Neutrophil (primary cell): ENCODE measurements around the gene NOS2.
"Not testable (repeated sequence)": the region's sequence is repeated elsewhere in the genome, so short reads cannot be mapped to it uniquely, and the experiment has no call there.

Experiments used
- H3K27ac ChIP-seq: fragments of 200-600 bp; sonication (generic); 2 replicates; pipeline ENCODE4 v1.5.1; 2016; ENCODE audit warnings: mild to moderate bottlenecking, moderate library complexity
- H3K27me3 ChIP-seq: fragments of 200-600 bp; sonication (generic); 2 replicates; pipeline ENCODE4 v1.6.0; 2016; ENCODE audit warnings: mild to moderate bottlenecking
- H3K36me3 ChIP-seq: fragments of 200-600 bp; sonication (generic); 2 replicates; pipeline ENCODE4 v1.5.1; 2017
- H3K4me1 ChIP-seq, 2 experiments: fragments of 200-600 bp in 1 of 2; sonication (generic) in 1 of 2; 1 replicate in 1 of 2; 2 replicates in 1 of 2; pipeline versions ENCODE4 v1.5.1 to v1.6.1; 2013 to 2016; ENCODE audit warnings: low read depth in 1 of 2, low read length in 1 of 2, mild to moderate bottlenecking in 1 of 2, moderate library complexity in 1 of 2; ENCODE audit not compliant: control insufficient read depth in 1 of 2, insufficient read depth in 1 of 2
- H3K4me3 ChIP-seq, 2 experiments: fragments of 200-600 bp in 1 of 2; sonication (generic) in 1 of 2; 1 replicate in 1 of 2; 2 replicates in 1 of 2; pipeline ENCODE4 v1.5.1; 2013 to 2016; ENCODE audit warnings: low read depth in 1 of 2, low read length in 1 of 2, mild to moderate bottlenecking in 1 of 2, moderate library complexity in 1 of 2
- H3K9me3 ChIP-seq: fragments of 200-600 bp; sonication (generic); 2 replicates; pipeline ENCODE4 v1.5.1; 2016
- CTCF ChIP-seq: fragments of 200-600 bp; sonication (generic); IDR thresholded peaks from 2 replicates; pipeline ENCODE4 v1.5.1; 2016; ENCODE audit warnings: antibody characterized with exemption

Gene NOS2

GRCh38 chr17:27756467-27757371 lies 43.6 kb downstream of the NOS2 start:
- no peaks in the 10 kb centered on the region for H3K27me3 ChIP-seq
- H3K27ac ChIP-seq = no peak overlapping the region

GRCh38 chr17:27755706-27756466 lies 44.4 kb downstream of the NOS2 start:
- Histone ChIP-seq H3K27me3 (no peaks in the 10 kb centered on the region), H3K4me3 (no peak overlapping the region), H3K27ac (no peak overlapping the region), H3K36me3 (no peaks in the 10 kb centered on the region), H3K4me1 (no peaks in the 10 kb centered on the region), H3K9me3 (no peaks in the 10 kb centered on the region)
- no peak for TF ChIP-seq CTCF

More at GRCh38 chr17:27756467-27757371, 43.6 kb downstream of the NOS2 start:
- H3K4me1 ChIP-seq = no peaks in the 10 kb centered on the region
- H3K36me3 ChIP-seq = no peaks in the 10 kb centered on the region
- TF ChIP-seq CTCF = peak; percentile 77
- no peaks in the 10 kb centered on the region for H3K9me3 ChIP-seq
- H3K4me3 ChIP-seq = no peak overlapping the region

GRCh38 chr17:27754549-27754948 lies 45.8 kb downstream of the NOS2 start:
- Histone ChIP-seq H3K36me3 (no peaks in the 10 kb centered on the region), H3K4me3 (no peak overlapping the region), H3K27me3 (no peaks in the 10 kb centered on the region), H3K27ac (no peak overlapping the region), H3K4me1 (no peaks in the 10 kb centered on the region), H3K9me3 (no peaks in the 10 kb centered on the region)
- no peak for TF ChIP-seq CTCF

GRCh38 chr17:27753726-27754125 lies 46.6 kb downstream of the NOS2 start:
- not testable (repeated sequence) for H3K27me3 ChIP-seq, H3K9me3 ChIP-seq, H3K4me1 ChIP-seq, H3K27ac ChIP-seq, H3K36me3 ChIP-seq, H3K4me3 ChIP-seq

- H3K27ac ChIP-seq, H3K4me1 ChIP-seq, H3K9me3 ChIP-seq, H3K27me3 ChIP-seq, H3K36me3 ChIP-seq, H3K4me3 ChIP-seq: not testable (repeated sequence)
These were observed 47.3 kb downstream of the NOS2 start for GRCh38 chr17:27752831-27753619.

- no peaks in the 10 kb centered on the region for H3K9me3 ChIP-seq
- H3K27me3 ChIP-seq = no peaks in the 10 kb centered on the region
- no peak overlapping the region for H3K4me3 ChIP-seq
- no peaks in the 10 kb centered on the region for H3K36me3 ChIP-seq
- no peak for TF ChIP-seq CTCF
- H3K27ac ChIP-seq = no peak overlapping the region
- no peaks in the 10 kb centered on the region for H3K4me1 ChIP-seq
These were observed 48.5 kb downstream of the NOS2 start for GRCh38 chr17:27751622-27752490.
